GM19240 (cell line): ENCODE data around the gene PCNX1.
"Not testable (repeated sequence)": the region's sequence is repeated elsewhere in the genome, so short reads cannot be mapped to it uniquely, and the experiment has no call there.

ENCODE experiments used
- DNase-seq: peaks from one replicate; pipeline ENCODE4 v3.0.0; 2011; ENCODE audit warnings: low spot score; ENCODE audit not compliant: insufficient read length

PCNX1 gene

GRCh38 chr14:71121711-71122110 lies 214.5 kb downstream of the PCNX1 start:
- DNase-seq = no peak

- no peak for DNase-seq
Measured at GRCh38 chr14:71122866-71123565, 215.8 kb downstream of the PCNX1 start.

- no peak for DNase-seq
Measured at GRCh38 chr14:71123579-71124135, 216.4 kb downstream of the PCNX1 start.

GRCh38 chr14:71129716-71130490 lies 222.6 kb downstream of the PCNX1 start:
- not testable (repeated sequence) for DNase-seq

GRCh38 chr14:71130491-71131179 lies 223.4 kb downstream of the PCNX1 start:
- no peak for DNase-seq

- no peak for DNase-seq
Measured at GRCh38 chr14:71133296-71133695, 226.0 kb downstream of the PCNX1 start.

GRCh38 chr14:71135496-71135895 lies 228.2 kb downstream of the PCNX1 start:
- no peak for DNase-seq

GRCh38 chr14:71135911-71136310 lies 228.7 kb downstream of the PCNX1 start:
- DNase-seq = no peak

- DNase-seq = no peak
Measured at GRCh38 chr14:71136386-71137060, 229.3 kb downstream of the PCNX1 start.

GRCh38 chr14:71137536-71138447 lies 230.5 kb downstream of the PCNX1 start:
- DNase-seq = no peak

- peak; percentile 42 for DNase-seq
Measured at GRCh38 chr14:71138448-71139293, 231.4 kb downstream of the PCNX1 start.

- DNase-seq = no peak
Measured at GRCh38 chr14:71139294-71139946, 232.2 kb downstream of the PCNX1 start.

GRCh38 chr14:71140157-71140556 lies 232.9 kb downstream of the PCNX1 start:
- DNase-seq = no peak

GRCh38 chr14:71141701-71142374 lies 234.6 kb downstream of the PCNX1 start:
- DNase-seq = no peak

GRCh38 chr14:71142375-71143038 lies 235.2 kb downstream of the PCNX1 start:
- DNase-seq = no peak

GRCh38 chr14:71143381-71144290 lies 236.4 kb downstream of the PCNX1 start:
- no peak for DNase-seq

- not testable (repeated sequence) for DNase-seq
Measured at GRCh38 chr14:71147335-71147734, 240.1 kb downstream of the PCNX1 start.
